ENCODE results near the gene SRCIN1.
"Not testable (repeated sequence)": the region's sequence is repeated elsewhere in the genome, so short reads cannot be mapped to it uniquely, and the experiment has no call there.

The SRCIN1 gene

DNA sequence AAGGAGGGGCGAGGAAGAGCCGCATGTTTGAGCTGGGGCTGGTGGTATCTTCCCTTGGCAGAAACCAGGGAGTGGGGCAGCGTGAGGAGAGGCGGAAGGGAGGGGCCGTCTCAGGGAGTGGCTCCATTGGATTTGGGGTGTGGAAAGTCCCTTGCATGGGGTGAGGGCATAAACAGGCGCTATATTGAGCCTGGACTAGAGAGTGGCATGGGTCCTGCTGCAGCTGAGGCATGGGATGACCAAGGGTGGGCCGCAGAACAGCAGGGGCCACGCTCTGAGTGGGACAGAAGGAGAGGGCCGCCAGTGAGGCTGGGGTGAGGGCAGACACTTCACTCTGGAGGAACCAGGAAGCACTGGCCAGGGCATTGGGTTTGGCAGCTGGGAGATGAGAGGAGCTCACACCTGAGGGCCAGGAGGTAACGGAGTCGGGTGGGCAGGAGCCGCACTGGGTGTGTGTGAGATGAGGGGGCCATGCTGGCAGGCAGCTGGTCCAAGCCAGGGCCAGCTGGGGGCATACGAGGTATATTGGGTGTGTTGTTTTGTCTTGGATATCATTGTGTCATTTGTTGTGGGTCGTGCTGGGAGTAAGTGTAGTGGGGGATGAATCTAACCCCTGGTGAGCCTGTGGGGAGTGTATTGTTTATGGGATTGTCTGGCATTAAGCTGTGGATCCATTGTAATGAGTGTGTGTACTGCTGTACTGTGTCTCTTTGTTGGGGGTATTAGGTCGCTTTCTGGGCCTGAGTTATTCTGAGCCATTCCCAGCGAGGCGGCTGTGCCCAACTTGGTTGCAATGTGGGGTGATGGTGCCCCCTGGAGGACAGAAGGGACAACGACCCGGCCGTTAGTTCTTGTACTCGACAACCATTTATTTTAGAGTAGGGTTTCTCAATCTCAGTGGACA is 121.3 kb downstream of the SRCIN1 start:
- not testable (repeated sequence) for H3K36me3 ChIP-seq (ENCODE audit: insufficient read depth, low read length); H3K4me3 ChIP-seq (ENCODE audit: low read length); H2AFZ ChIP-seq (ENCODE audit: low read depth, low read length); H3K4me1 ChIP-seq (ENCODE audit: insufficient read depth, low read length); H3K9me3 ChIP-seq (ENCODE audit: low read length); H3K27me3 ChIP-seq (ENCODE audit: insufficient read depth, low read length)

DNA sequence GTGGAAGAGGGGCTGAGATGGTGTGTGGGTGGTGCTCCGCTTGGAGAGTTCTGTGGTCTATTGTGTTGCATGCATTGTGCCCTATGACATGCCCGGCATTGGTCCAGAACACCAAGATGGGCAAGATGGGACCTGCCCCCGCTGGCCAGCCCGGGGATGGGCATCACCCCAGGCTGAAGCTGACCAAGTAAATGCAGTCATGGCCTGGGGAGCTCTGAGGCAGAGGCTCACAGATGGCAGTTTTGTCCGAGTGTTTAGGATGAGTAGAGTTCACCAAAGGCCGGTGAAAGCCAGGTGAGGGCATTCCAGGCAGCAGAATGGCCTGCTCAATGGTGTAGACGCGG is 123.1 kb downstream of the SRCIN1 start:
- not testable (repeated sequence) for H3K4me3 ChIP-seq (ENCODE audit: low read length); H3K4me1 ChIP-seq (ENCODE audit: insufficient read depth, low read length); H2AFZ ChIP-seq (ENCODE audit: low read depth, low read length); H3K36me3 ChIP-seq (ENCODE audit: insufficient read depth, low read length); H3K27me3 ChIP-seq (ENCODE audit: insufficient read depth, low read length); H3K9me3 ChIP-seq (ENCODE audit: low read length)

DNA sequence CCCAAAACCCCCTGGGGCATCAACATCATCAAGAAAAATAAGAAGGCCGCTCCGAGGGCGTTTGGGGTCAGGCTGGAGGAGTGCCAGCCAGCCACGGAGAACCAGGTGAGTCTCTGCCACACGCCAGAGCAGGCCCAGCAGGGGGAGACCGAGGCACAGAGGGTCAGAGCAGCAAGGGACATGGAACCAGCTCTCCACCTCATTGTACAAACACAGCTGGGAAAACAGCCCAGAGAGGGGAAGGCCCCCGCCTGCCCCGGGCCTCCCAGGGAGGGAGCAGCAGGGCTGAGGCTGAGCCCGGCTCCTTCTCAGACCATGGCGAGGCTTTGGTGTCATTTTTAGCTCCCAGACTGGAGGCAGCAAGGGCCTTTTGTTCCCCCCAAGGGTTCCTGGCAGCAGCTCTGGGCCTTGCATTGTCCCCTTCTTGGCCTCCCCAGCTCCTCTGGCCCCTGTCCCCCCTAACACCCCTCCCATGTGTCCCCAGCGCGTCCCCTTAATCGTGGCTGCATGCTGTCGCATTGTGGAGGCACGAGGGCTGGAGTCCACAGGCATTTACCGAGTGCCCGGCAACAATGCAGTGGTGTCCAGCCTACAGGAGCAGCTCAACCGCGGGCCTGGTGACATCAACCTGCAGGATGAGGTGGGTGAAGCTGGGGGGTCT is 123.6 kb downstream of the SRCIN1 start:
- not testable (repeated sequence) for H2AFZ ChIP-seq (ENCODE audit: low read depth, low read length); H3K9me3 ChIP-seq (ENCODE audit: low read length); H3K27me3 ChIP-seq (ENCODE audit: insufficient read depth, low read length); H3K4me1 ChIP-seq (ENCODE audit: insufficient read depth, low read length); H3K4me3 ChIP-seq (ENCODE audit: low read length); H3K36me3 ChIP-seq (ENCODE audit: insufficient read depth, low read length)
